Kidney glomerular epithelial cell (primary cell): ENCODE measurements around the gene SLC12A7.
"Not testable (repeated sequence)": the region's sequence is repeated elsewhere in the genome, so short reads cannot be mapped to it uniquely, and the experiment has no call there.

Experiments
- DNase-seq: peaks from one replicate; lab custom pipeline; 2025; lab: John Stamatoyannopoulos, UW

Gene SLC12A7

DNA sequence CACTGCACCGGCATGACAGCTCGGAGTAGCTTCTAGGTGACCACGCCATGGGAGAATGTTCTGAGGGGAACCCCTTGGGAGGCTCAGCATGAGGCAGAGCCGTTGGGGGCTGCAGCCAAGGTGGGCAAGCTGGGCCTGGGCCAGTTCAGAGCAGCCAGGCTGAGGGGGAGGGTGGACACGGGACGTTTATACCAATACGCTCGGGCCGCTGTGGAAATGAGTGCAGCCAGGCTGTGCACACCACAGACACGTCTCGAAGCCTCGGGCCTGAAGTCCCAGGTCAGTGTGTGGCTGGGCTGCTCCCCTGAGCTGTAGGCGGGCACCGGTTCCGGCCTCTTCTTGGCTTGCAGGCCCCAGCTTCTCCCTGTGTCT, 28.9 kb upstream of the SLC12A7 start:
- DNase-seq: no peak

DNA sequence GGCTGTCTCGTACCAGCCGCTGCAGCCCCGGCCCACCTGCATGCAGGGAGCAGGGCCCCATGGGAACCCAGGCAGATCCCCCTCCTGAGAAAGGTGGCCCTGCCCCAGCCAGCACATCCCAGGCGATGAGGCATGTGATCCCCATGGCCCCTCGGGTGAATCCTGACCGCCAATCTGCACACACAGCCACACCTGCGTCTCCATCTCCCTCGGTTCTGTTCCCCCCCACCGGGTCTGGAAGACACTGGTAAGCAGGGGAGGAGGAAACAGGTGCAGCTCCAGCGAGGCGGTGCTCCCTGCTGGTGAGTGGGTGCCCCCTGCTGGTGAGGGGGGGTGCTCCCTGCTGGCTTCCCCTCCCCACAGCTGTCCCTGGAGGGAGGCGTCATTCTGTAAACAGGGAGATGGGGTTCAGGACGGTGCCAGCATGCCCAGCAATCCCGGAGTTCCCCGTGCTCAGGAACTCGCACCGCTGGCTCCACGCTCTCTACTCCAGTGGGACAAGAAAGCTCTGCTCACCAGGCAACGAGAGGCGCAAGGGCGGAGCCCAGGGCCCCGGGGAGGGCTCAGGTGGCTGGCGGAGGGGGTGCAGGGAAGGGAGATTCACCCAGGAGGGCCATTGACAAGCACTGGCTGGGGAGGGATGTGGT, 28.4 kb upstream of the SLC12A7 start:
- peak; percentile 32 for DNase-seq

- DNase-seq: no peak
Measured at GRCh38 chr5:1139331-1140170, 27.7 kb upstream of the SLC12A7 start.

DNA sequence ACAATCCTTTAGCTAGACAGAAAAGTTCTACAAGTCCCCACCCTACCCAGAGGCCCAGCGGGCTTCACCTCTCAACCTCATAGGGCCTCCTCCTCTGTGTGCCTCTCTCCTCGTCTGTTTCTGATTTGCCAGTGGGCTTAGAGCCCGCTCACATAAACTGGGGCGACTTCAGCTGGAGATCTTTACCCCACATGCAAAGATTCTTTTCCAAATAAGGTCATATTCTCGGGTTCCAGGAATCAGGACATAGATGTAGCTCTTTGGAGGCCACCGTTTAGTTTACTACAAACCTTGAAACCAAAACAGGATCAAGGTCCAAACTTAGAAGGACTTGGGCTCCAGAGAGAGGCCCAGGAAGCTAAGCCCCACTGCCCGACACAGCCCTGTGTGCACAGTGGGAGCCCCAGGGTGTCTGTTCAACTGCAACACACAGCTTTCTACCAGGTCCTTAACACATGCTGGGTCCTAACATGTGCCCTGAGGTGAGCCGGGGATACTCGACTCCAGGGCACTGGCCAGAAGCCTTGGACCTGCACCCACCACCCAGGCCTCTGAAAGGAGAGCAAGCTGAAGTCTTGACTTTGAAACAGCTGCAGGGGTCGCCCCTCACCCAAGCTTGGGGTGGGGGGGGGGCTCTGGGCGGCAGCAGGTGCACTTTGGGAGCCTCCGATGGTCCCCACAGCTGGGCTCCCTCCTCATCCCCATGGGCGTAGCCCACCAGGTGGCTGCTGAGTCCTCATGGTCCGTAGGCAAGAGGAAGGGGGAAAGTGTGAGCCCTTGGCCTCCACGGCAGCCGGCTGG, 26.8 kb upstream of the SLC12A7 start:
- no peak for DNase-seq

DNA sequence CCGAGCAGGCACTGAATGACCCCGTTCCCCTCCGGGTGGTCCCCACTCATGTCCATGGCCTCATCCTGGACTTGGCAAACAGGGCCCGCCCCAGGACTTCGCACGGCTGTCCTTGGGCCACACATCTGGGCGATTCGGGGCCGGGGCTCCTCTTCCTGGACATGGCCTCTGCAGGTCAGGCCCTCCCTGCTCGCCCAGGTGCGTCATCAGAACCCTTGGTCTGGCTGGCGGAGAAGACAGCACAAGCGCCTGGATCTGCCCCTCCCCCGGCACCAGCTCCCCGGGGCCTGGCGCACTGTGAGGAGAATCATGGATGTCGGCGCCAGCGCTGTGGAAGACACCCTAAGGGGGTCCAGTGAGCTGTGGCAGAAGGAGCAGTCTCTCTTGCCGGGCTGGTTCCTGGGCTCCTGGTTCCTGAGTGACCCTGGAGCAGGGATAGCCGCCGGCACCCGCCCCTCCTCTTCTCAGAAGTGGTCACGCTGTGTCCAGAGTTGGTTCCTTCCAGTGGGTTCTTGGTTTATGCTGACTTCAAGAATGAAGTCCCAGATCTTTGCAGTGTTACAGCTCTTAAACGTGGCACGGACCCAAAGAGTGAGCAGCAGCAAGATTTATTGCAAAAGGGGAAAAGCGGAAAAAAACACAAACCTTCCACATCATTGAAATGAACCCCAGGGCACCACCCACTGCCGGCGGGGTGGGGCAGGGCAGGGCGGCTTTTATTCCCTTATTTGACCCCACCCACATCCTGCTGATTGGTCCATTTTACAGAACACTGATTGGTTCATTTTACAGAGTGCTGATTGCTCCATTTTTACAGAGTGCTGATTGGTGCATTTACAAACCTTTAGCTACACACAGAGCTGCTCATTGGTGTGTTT, 25.9 kb upstream of the SLC12A7 start:
- DNase-seq: no peak

- DNase-seq: no peak
Measured at GRCh38 chr5:1136814-1137213, 25.0 kb upstream of the SLC12A7 start.

GRCh38 chr5:1135696-1136525, 24.0 kb upstream of the SLC12A7 start:
- DNase-seq: no peak

- DNase-seq: no peak
Measured at GRCh38 chr5:1134478-1134877, 22.6 kb upstream of the SLC12A7 start.

DNA sequence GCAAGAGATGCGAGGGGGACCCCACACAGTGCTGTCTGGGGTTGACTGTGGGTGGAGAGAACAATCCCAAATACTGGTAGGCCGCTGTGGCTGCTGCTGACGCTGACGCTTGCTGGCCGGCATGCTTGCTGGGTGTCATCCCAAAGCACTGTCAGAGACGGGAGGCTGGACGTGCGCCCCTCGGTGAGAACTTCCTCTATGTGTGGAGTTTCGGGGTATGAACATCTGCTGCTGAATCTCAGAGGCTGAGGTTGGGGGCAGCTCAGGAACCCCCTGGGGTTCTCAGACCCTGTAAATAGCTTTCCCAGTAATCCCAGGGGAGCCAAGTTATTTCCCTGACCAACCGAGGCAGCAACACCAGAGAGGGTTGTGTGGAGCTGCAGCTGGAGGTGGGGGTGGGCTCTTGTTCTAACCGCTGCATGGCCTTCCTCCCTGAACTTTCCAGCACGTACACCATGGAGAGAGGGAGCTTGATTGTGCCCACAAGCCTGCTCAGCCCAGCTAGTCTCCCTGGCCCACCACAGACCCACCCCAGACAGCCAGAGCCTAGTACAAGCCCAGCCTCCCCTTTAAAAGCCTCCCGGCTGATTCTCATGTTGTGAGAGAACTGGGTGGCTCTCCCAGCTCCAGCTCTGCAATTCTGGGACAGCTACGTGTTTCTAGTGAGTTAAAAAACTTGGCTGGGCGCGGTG, 21.8 kb upstream of the SLC12A7 start:
- no peak for DNase-seq

- DNase-seq: no peak
Measured at GRCh38 chr5:1133108-1133507, 21.2 kb upstream of the SLC12A7 start.

DNA sequence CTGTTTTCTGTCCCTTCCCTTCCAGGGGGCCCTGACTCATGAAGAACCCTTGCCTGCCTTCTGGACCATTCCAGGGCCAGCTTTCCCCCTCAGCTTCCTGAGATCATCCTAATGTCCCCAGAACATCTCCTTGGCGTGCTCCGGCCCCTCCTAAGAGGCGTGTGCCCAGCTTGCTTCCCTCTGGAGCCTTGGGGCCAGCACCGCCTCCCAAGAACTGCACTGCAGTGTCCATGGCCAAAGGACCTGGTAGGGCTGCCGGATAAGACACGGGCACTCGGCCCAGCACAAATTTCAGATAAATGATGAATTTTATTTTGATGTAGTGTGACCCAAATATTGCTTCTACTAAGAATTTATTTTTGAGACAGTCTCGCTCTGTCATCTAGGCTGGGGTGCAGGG, 20.7 kb upstream of the SLC12A7 start:
- no peak for DNase-seq

DNA sequence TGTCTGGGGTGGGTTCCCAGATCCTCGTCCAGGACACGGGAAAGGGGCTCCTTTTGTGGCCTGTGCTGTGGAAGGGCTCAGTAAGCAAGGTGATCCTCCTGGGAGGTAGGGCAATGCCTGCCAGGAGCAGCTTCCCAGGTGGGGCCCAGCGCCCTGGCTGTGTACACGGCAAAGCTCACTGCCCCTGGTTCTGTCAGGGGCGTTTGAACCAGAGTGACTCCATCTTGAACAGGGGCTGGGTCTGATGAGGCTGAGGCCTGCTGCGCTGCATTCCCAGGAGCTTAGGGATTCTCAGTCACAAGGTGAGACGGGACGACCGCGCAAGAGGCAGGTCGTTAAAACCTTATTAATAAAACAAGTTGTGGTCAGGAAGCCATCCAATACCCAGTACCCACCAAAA, 19.9 kb upstream of the SLC12A7 start:
- no peak for DNase-seq

GRCh38 chr5:1131191-1131621, 19.3 kb upstream of the SLC12A7 start:
- no peak for DNase-seq

DNA sequence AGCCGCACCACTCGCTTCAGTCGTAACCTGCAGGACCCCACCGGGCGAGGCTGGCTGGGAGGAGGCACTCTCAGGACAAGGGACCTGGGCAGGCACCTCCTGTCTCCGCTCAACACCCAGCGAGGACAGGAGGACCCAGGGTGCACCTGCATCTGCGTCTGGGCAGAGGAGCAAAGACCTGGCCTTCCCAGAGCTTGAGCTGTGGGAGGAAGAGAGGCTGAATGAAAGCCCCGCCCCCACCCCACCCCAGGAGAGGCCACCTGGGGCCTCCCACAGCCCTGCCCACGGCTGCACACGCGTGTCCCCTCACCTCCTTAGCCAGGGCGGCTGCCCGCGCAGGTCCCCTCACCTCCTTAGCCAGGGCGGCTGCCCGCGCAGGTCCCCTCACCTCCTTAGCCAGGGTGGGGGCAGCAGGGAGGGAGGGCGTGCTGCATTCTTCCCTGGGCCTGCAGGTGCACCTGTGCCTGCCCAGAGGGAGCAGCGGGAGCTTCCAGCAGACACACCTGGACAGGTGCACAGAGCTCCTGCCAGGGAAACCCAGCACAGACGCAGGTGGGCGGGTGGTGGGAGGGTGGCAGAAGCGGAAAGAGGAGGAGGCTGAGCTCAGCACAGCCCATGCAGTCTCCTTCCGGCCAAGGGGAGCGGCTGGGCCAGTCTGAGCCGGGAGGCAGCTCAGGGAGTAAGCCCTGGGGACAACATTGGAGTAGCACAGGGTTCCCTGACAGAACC, 18.5 kb upstream of the SLC12A7 start:
- DNase-seq: no peak

DNA sequence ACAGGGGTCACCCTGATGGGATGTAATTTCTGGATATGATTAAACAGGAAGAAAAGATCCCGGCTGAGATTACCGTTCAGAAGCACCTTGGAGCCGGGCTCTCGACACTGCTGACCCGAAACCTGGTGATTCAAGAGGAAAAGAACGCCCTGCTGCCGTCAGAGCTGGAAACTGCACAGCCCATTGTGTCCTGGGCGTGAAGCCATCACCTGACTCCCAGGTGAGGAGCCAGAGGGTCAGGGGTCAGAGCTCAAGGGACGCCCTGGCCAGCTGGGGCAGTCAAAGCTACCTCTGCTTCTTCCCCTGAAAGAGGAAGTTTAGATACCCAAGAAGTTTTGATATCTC, 17.8 kb upstream of the SLC12A7 start:
- no peak for DNase-seq

- no peak for DNase-seq
Measured at GRCh38 chr5:1128977-1129710, 17.3 kb upstream of the SLC12A7 start.

GRCh38 chr5:1127959-1128785, 16.3 kb upstream of the SLC12A7 start:
- DNase-seq: no peak

DNA sequence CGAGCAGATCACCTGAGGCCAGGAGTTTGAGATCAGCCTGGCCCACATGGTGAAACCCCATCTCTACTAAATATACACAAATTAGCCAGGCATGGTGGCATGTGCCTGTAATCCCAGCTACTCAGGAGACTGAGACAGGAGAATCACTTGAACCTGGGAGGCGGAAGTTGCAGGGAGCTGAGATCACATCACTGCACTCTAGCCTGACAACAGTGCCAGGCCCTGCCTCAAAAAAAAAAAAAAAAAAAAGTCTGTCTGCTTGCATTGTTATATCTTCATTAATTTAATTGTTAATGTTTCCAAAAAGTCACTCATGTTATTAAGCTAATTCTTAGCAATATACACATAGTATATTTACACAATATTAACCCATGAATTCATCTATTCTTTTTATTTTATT, 13.8 kb upstream of the SLC12A7 start:
- not testable (repeated sequence) for DNase-seq
